GM18505 (cell line): ENCODE results near the gene WIPF3.
"Not testable (repeated sequence)": the region's sequence is repeated elsewhere in the genome, so short reads cannot be mapped to it uniquely, and the experiment has no call there.

ENCODE experiments used
- ATAC-seq: cut with Tn5 transposase; IDR thresholded peaks from one replicate; pipeline ENCODE4 v1.9.1; 2021; ENCODE audit not compliant: unreplicated experiment
- POLR2A ChIP-seq: IDR thresholded peaks from 4 replicates; pipeline ENCODE4 v1.6.1; 2011; ENCODE audit warnings: borderline replicate concordance; ENCODE audit not compliant: insufficient read depth, insufficient read length; ENCODE audit errors: extremely low read depth

Gene WIPF3

GRCh38 chr7:29940199-29940598 lies 133.9 kb downstream of the WIPF3 start:
- no peak for ATAC-seq
- TF ChIP-seq POLR2A, result no peak

GRCh38 chr7:29945259-29945809 lies 139.0 kb downstream of the WIPF3 start:
- TF ChIP-seq POLR2A, result no peak
- ATAC-seq, result no peak

- no peak for ATAC-seq
These were observed 140.3 kb downstream of the WIPF3 start for GRCh38 chr7:29946428-29947186.

GRCh38 chr7:29948587-29948986 lies 142.3 kb downstream of the WIPF3 start:
- no peak for ATAC-seq
- TF ChIP-seq POLR2A, result no peak

More at GRCh38 chr7:29946428-29947186, 140.3 kb downstream of the WIPF3 start:
- TF ChIP-seq POLR2A, result no peak

GRCh38 chr7:29950480-29950879 lies 144.2 kb downstream of the WIPF3 start:
- TF ChIP-seq POLR2A, result no peak
- ATAC-seq, result no peak

- TF ChIP-seq POLR2A, result no peak
- no peak for ATAC-seq
These were observed 144.9 kb downstream of the WIPF3 start for GRCh38 chr7:29951206-29951605.

- ATAC-seq, result no peak
- no peak for TF ChIP-seq POLR2A
These were observed 147.5 kb downstream of the WIPF3 start for GRCh38 chr7:29953726-29954347.

- ATAC-seq, result no peak
- no peak for TF ChIP-seq POLR2A
These were observed 148.9 kb downstream of the WIPF3 start for GRCh38 chr7:29955075-29955792.

GRCh38 chr7:29955799-29956486 lies 149.6 kb downstream of the WIPF3 start:
- peak; percentile 83 for ATAC-seq
- no peak for TF ChIP-seq POLR2A

GRCh38 chr7:29956487-29956836 lies 150.2 kb downstream of the WIPF3 start:
- peak; percentile 24 for ATAC-seq
- TF ChIP-seq POLR2A, result no peak

- TF ChIP-seq POLR2A, result no peak
- no peak for ATAC-seq
These were observed 151.4 kb downstream of the WIPF3 start for GRCh38 chr7:29957521-29958310.

- TF ChIP-seq POLR2A, result no peak
- ATAC-seq, result no peak
These were observed 152.5 kb downstream of the WIPF3 start for GRCh38 chr7:29958667-29959358.

GRCh38 chr7:29961611-29962010 lies 155.3 kb downstream of the WIPF3 start:
- not testable (repeated sequence) for ATAC-seq
